Hepatocyte (in vitro differentiated cells): ENCODE data around the gene MAPRE2. TPM values are rescaled to one million over a fixed set of nuclear protein-coding genes. Genes with fewer than 3 reads are reported as not detected.

Source experiments
- DNase-seq: peaks from one replicate; pipeline ENCODE4 v3.0.0-alpha.2; 2016; ENCODE audit warnings: low spot score
- H2AFZ ChIP-seq: fragments of 200-600 bp; sonication (generic); 2 replicates; pipeline ENCODE4 v1.6.0; 2016; ENCODE audit warnings: antibody characterized with exemption, mild to moderate bottlenecking
- H3K27ac ChIP-seq: fragments of 200-600 bp; sonication (generic); 2 replicates; pipeline ENCODE4 v1.5.1; 2016; ENCODE audit warnings: mild to moderate bottlenecking
- H3K27me3 ChIP-seq: fragments of 200-600 bp; sonication (generic); 2 replicates; pipeline ENCODE4 v1.6.1; 2016
- H3K36me3 ChIP-seq: fragments of 200-600 bp; sonication (generic); replicated peaks from 2 replicates; pipeline ENCODE4 v1.5.1; 2016; ENCODE audit warnings: low read depth; ENCODE audit not compliant: insufficient read depth
- H3K4me1 ChIP-seq: fragments of 200-600 bp; sonication (generic); 2 replicates; pipeline ENCODE4 v1.5.1; 2016; ENCODE audit warnings: mild to moderate bottlenecking, moderate library complexity; ENCODE audit not compliant: insufficient read depth
- H3K4me2 ChIP-seq: fragments of 200-600 bp; sonication (generic); 2 replicates; pipeline ENCODE4 v1.6.0; 2016
- H3K4me3 ChIP-seq: fragments of 200-600 bp; sonication (generic); 2 replicates; pipeline ENCODE4 v1.5.1; 2016; ENCODE audit warnings: mild to moderate bottlenecking
- H3K79me2 ChIP-seq: fragments of 200-600 bp; sonication (generic); 2 replicates; pipeline ENCODE4 v1.6.0; 2017; ENCODE audit warnings: mild to moderate bottlenecking
- H3K9me2 ChIP-seq: fragments of 200-600 bp; sonication (generic); replicated peaks from 2 replicates; pipeline ENCODE4 v1.6.0; 2017; ENCODE audit warnings: mild to moderate bottlenecking; ENCODE audit not compliant: insufficient read depth
- H3K9me3 ChIP-seq: fragments of 200-600 bp; sonication (generic); 2 replicates; pipeline ENCODE4 v1.5.1; 2016; ENCODE audit warnings: low read depth, mild to moderate bottlenecking
- H4K20me1 ChIP-seq: fragments of 200-600 bp; sonication (generic); 2 replicates; pipeline ENCODE4 v1.6.0; 2016; ENCODE audit warnings: mild to moderate bottlenecking; ENCODE audit not compliant: insufficient read depth, poor library complexity, severe bottlenecking
- EZH2 ChIP-seq: fragments of 200-600 bp; sonication (generic); IDR thresholded peaks from 2 replicates; pipeline ENCODE4 v1.6.1; 2016; ENCODE audit warnings: antibody characterized with exemption, mild to moderate bottlenecking, borderline replicate concordance
- EZH2phosphoT487 ChIP-seq: fragments of 200-600 bp; sonication (generic); IDR thresholded peaks from one replicate; pipeline ENCODE4 v1.6.1; 2018; ENCODE audit warnings: antibody characterized with exemption, mild to moderate bottlenecking, low read depth, moderate library complexity; ENCODE audit not compliant: unreplicated experiment, severe bottlenecking
- WGBS: methylation state at CpG from one replicate; pipeline ENCODE4 v1.1.6; 2016; ENCODE audit warnings: low lambda C conversion rate; ENCODE audit errors: missing lambda C conversion rate; 5-methylcytosine and 5-hydroxymethylcytosine counted together
- polyA plus RNA-seq: library from polyadenylated mRNA; unstranded; fragments of >200 nt; fragmentation: Nextera tagmentation; extraction: Ambion mirVana; gene quantifications from 2 replicates; pipeline ENCODE4 v1.2.1, GENCODE V29; 2016
- total RNA-seq: library from RNA; depleted of rRNA; stranded (reverse); fragments of >200 nt; gene quantifications from 2 replicates; pipeline ENCODE4 v1.2.3, GENCODE V29; 2014
- TF ChIP-seq, protein P1 (sequence below): fragments of 200-600 bp; sonication (generic); IDR thresholded peaks from 2 replicates; pipeline ENCODE4 v1.5.1; 2016; ENCODE audit warnings: antibody characterized with exemption, mild to moderate bottlenecking; ENCODE audit not compliant: poor library complexity

MAPRE2 gene
- total and polyA plus RNA-seq, 2 experiments from 2014 or later, result 19.1 to 27.6 TPM

DNA sequence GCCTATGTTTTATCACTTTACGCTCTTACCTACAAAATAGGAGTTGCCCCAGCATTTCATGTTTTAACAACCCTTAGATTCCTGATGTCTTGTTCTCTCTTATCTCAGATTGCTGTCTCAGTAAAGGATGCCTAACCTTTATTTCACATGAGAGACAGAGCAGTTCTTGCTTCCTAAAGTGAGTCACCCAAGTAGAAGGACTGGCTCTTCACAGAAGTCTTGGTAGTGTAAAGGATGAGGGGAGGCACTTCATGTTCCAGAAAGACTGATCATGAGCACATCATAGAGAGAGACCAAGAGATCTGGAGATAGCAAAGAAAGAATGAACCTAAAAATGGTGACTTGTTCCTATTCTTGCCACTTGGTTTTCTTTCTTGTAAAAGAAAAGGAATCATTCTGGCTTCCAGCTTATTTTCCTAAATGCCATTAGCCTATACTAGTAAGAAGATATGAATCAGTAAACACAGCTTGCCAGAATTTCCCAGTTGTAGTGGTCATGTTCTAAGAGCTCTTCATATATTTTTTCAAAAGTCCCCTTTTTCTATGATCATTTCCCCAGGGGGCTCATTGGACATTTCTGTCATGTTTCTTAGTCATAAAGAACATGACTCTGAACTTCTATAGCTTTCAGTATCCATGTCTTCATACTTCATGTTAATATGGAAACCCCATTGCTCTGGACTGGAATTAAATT lies 54.9 kb downstream of the MAPRE2 start:
- H3K27me3 ChIP-seq, result no peaks in the 10 kb centered on the region
- H3K27ac ChIP-seq, result no peak overlapping the region
- H3K4me1 ChIP-seq, result no peaks in the 10 kb centered on the region
- no peaks in the 10 kb centered on the region for H3K9me3 ChIP-seq
- TF ChIP-seq EZH2phosphoT487, result no peak
- no peak for TF ChIP-seq EZH2
- TF ChIP-seq, protein P1, sequence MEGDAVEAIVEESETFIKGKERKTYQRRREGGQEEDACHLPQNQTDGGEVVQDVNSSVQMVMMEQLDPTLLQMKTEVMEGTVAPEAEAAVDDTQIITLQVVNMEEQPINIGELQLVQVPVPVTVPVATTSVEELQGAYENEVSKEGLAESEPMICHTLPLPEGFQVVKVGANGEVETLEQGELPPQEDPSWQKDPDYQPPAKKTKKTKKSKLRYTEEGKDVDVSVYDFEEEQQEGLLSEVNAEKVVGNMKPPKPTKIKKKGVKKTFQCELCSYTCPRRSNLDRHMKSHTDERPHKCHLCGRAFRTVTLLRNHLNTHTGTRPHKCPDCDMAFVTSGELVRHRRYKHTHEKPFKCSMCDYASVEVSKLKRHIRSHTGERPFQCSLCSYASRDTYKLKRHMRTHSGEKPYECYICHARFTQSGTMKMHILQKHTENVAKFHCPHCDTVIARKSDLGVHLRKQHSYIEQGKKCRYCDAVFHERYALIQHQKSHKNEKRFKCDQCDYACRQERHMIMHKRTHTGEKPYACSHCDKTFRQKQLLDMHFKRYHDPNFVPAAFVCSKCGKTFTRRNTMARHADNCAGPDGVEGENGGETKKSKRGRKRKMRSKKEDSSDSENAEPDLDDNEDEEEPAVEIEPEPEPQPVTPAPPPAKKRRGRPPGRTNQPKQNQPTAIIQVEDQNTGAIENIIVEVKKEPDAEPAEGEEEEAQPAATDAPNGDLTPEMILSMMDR, result no peak
- DNase-seq, result no peak
- H3K79me2 ChIP-seq, result no peaks in the 10 kb centered on the region
- whole genome bisulfite sequencing, result 93% methylated on average over 1 of the region's 1 CpG
- H2AFZ ChIP-seq, result no peak overlapping the region
- no peaks in the 10 kb centered on the region for H4K20me1 ChIP-seq
- H3K9me2 ChIP-seq, result no peaks in the 10 kb centered on the region
- H3K4me3 ChIP-seq, result no peak overlapping the region
- H3K4me2 ChIP-seq, result no peak overlapping the region
- no peaks in the 10 kb centered on the region for H3K36me3 ChIP-seq

DNA sequence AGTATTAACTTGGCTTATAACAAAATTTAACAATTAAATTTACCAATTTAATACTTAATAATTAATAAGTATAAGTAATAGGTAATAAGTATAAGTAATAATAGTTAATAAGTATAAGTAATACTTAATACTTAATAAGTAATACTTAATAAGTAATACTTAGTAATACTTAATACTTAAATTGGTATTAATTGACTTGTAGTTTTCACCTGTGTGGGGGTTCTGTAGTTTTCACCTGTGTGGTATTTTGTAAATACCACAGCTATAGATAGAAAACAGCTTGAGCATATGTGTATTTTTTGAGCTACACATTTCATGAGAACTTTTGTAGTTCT lies 55.4 kb downstream of the MAPRE2 start:
- Histone ChIP-seq H3K27me3 (no peaks in the 10 kb centered on the region), H3K4me1 (no peaks in the 10 kb centered on the region), H3K9me3 (no peaks in the 10 kb centered on the region), H3K27ac (no peak overlapping the region), H3K9me2 (no peaks in the 10 kb centered on the region), H3K79me2 (no peaks in the 10 kb centered on the region), H2AFZ (no peak overlapping the region), H4K20me1 (no peaks in the 10 kb centered on the region), H3K36me3 (no peaks in the 10 kb centered on the region), H3K4me3 (no peak overlapping the region), H3K4me2 (no peak overlapping the region)
- TF ChIP-seq, protein P1, result no peak
- no peak for TF ChIP-seq EZH2phosphoT487
- TF ChIP-seq EZH2, result no peak
- no peak for DNase-seq

DNA sequence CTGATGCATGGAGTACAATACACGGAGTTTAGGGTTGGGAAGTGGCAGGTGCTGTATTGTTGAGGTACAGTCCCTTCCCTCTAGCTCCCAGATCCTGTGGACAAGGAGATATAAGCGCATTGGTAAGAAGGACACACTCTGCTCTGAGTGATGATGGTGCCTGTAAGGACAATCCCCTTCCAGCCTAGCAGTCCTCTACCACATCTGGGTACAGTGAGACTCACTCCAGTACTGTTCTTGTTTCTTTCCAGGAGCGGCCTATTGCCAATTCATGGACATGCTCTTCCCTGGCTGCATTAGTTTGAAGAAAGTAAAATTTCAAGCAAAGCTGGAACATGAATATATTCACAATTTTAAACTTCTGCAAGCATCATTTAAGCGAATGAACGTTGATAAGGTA lies 56.0 kb downstream of the MAPRE2 start:
- Histone ChIP-seq H3K4me1 (no peaks in the 10 kb centered on the region), H3K79me2 (no peaks in the 10 kb centered on the region), H4K20me1 (no peaks in the 10 kb centered on the region), H3K9me2 (no peaks in the 10 kb centered on the region), H2AFZ (no peak overlapping the region), H3K4me2 (no peak overlapping the region), H3K36me3 (no peaks in the 10 kb centered on the region), H3K27ac (no peak overlapping the region), H3K4me3 (no peak overlapping the region), H3K9me3 (no peaks in the 10 kb centered on the region), H3K27me3 (no peaks in the 10 kb centered on the region)
- 94% methylated on average over 5 of the region's 5 CpGs for WGBS
- TF ChIP-seq EZH2phosphoT487 (no peak), EZH2 (no peak)
- TF ChIP-seq, protein P1, result no peak
- DNase-seq, result no peak
